HG02588 (cell line): Measurements from ENCODE around the gene VSIG10L.
A peak's percentile ranks its signal among the peaks of the same experiment; 100 is the strongest.

Experiments
- ATAC-seq: cut with Tn5 transposase; IDR thresholded peaks from one replicate; pipeline ENCODE4 v1.9.1; 2021; ENCODE audit warnings: mild to moderate bottlenecking, moderate library complexity; ENCODE audit not compliant: unreplicated experiment

Gene VSIG10L

DNA sequence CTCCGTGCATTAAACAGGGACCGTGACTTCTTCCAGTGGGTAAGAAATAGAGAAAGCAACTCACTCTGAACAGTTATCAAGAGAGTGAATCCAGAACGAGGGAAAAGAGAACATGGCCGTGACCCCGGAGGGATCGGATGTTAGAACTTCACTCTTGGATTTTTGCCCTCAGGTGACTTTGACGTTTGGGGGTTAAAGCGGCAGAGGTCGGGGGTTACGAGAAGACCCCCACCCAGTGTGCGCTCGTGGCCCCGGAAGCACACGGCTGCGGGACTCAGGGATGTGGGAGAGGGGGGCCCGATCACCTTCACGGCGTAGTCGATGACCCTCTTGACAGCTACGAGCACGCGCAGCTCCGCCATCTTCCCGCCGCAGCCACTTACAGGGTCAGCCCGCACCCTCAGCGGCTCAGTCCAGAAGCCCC is 24.0 kb upstream of the VSIG10L start, which contains the start of gene ETFB:
Gene ETFB, minus strand, starts transcription at position 424 of the 424 bp plus-strand sequence. Its CDS starts 62 bp downstream, at position 362.
- no peak for ATAC-seq

DNA sequence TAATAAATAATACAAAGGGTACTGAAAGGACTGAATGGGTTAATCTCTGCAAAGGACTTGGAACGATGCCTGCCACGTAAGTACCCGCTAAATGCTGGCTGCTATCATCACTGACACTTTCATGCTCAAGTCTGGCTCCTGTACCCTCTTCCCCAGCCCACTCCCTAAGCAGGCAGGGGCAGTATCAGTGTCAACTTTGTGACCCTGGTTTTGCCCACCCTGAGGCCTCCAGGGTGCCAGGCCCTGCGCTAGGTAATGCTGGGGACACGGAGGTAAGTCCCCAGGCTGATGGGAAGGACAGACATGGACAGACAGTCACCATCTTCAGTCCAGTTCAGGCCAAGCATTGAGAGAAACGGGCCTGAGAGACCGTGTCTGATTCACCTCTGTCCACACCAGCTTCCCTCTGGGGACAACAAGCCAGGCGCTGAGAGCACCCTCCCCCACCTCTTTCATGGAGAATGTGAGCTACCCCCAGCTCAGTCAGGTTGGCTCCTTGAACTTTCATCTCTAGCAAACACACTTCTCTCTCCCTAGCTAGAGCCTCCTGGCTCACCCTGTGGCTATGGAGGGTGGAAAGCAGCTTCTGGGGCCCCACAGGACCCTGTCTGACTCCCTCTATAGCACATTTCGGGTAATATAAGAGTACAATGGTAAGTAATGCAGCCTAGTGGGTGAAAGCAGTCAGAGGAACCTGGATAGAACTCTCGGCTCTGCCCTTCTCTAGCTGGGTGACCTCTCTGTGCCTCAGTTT is 23.4 kb upstream of the VSIG10L start:
- ATAC-seq: no peak

DNA sequence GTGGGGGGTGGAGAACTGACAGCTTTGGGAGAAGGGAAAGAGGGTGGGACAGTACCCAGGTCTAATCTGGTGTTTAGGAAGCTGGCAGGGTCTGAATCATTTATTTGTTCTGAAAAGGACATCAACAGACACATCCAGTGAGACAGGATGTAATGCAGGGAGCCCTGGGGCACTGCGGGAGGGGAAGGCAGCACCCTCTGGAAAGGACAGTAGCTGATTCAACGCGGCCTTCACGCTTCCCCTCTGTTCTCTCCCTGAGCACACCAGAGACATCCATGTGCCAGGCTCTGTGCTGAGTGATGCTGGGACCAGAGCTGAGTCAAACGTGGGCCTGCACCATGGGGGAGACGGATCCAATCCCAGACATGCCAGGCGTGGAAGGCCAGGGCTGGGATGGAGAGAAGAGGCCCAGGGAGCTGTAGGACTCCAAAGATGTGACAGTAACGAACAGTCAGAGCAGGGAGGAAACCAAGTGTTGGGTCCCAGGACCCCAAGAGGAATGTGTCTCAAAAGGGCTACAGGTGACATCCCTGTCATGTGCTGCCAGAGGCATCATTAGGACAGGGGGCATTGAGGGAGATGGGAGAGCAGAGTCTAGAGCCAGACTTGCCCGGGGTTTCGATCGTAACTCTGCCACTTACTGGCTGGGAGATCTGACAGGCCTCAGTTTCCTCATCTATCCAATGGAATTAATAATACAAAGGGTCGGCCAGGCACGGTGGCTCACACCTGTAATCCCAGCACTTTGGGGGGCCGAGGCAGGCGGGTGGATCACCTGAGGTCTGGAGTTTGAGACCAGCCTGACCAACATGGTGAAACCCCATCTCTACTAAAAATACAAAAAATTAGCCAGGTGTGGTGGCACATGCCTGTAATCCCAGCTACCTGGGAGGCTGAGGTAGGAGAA is 22.5 kb upstream of the VSIG10L start:
- ATAC-seq: no peak

DNA sequence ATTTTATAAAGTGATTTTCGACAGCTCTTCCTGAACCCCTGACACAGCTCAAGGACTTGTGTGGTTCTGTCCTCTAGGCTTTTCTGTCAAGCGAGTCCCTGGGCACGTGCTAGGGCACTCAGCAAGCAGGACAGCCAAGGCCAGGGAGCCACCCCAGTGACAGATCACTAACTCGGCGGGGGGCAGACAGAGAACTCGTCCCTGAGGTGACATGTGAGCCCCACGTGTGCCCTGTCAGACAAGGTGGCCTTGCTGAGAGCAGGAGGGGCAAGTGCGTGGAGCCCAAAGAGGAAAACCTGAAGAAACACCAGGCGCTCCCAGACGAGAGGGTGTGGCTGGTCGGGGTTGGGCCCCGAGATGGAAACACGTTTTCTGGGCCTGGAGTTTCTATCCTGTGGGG is 19.3 kb upstream of the VSIG10L start:
- no peak for ATAC-seq

DNA sequence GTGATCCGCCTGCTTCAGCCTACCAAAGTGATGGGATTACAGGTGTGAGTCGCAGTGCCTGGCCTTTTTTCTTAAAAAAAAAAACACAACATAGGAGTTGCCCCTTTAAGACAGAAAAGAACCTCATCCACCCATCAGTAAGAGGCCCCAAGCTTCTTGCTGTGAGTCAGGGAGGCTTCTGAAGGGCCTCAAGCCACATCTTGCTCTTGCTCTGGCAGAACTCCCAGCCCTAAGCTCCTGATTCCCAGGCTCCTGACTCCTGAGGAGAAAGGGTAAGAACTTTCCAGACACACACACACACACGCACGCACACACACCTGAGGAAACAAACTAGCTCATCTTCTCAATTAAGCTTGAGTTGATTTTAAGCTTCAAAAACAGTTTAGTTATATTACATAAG is 17.4 kb upstream of the VSIG10L start:
- ATAC-seq: no peak

DNA sequence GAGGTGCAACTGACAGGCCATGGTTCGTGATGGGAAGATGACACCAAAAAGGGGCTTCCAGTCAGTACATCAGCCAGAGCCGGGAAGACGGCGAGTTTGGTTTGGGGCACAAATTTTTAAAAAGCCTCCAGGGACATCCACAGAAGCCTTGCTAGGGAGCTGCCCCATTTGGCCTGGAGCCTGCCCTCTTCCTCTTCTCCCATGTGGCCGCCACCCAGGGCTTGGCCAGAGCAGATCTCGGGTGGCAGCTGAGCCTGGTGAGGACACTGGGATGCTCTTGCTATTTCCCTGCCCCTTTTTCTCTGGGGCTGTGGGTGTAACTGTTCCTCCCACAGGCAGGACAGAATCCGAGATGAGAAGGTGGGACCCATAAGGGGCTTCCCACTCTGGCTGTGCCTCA is 16.0 kb upstream of the VSIG10L start:
- ATAC-seq: no peak

DNA sequence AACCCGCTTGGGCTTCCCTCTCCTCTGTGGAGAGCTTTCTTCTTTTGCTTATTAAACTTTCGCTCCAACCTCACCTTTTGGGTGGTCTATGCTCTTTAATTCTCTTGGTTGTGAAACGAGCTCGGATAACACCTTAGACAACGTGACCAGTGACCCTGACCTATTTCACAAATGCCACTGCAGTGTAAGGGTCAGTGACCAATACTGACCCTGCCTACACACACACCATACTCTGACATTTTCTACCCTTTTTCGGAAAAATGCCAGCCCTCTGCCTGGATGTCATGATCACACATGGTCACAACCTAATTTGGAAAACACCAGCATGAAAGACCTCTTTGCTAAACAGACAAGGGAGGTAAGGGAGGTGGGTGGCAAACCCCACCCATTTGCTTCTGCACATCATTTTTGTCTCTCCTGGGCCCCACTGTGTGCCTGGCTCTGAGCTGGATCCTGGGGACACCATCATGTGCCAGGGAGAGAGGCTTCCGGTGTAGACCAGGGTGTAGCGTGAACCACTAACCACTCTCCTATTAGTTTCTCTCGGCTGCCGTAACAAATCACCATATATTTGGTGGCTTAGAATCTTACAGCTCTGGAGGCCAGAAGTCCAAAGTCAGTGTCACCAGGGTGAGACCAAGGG is 14.3 kb upstream of the VSIG10L start:
- no peak for ATAC-seq

DNA sequence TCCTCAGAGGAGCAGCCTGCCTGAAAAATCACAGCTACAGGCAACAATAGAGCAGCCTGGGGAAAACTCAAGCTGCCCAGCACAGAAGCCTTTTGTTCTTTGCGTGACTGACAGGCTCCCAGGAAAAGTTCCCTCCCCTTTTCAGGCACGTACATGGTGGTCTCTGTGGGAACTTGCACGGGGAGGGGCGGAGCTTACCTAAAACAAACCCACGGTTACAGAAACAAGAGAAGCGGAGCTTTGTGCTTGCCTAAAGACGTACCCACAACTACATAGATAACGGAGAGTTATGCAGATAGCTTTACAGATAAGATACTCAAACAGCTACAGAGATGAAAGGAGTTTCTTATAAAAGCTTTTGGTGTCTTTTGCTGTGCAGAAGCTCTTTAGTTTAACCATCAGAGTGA is 12.8 kb upstream of the VSIG10L start:
- ATAC-seq: no peak

DNA sequence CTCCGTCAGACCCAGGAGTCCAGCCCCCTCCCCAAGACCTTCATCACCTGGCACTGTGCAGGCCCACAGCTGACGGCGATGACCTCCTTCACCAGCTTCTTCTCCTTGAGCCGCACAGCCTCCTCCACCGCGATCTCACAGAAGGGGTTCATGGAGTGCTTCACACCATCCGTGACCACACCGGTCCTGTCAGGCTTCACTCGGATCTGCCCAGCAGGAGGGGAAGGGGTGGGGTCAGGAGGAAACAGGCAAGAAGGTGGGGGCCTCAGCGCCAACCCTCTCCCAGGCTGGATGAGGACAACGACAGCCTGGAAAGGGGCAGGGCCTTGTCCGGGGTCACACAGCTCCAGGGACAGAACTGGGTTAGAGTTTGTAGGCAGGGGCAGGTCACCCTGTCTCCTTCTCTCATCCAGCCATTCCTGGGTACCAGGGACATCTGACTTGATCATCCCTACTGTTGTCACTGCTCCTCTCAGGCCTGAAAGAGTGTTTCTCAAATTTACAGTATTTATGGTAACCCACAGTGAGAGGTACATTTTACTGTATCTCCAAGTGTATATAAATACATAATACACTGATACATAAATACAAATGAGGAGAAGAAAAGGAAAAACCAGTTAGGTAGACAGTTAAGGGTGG is 12.3 kb upstream of the VSIG10L start:
- ATAC-seq: no peak

DNA sequence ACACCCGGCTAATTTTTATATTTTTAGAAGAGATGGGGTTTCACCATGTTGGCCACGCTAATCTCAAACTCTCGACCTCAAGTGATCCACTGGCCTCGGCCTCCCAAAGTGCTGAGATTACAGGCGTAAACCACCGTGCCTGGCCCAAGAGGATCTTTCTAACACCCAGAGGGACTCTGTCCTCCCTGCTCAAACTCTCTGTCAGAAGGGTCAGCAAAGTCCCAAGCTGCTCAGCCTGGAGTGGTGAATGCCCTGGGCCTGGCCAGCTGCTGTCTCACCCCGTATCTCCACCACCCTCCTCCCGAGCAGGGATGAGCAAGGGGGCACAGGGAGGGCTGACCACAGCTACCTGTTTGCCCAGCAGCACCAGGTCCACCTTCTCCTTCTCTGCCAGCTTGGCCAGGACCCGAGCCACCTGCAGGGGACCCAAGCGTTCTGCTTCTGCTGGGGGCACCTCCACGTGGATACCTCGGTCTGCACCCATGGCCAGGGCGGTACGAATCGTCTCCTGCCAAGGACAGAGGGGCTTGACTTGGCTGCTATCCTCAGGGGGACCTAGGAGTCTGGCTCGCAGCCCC is 10.9 kb upstream of the VSIG10L start:
- ATAC-seq: no peak

DNA sequence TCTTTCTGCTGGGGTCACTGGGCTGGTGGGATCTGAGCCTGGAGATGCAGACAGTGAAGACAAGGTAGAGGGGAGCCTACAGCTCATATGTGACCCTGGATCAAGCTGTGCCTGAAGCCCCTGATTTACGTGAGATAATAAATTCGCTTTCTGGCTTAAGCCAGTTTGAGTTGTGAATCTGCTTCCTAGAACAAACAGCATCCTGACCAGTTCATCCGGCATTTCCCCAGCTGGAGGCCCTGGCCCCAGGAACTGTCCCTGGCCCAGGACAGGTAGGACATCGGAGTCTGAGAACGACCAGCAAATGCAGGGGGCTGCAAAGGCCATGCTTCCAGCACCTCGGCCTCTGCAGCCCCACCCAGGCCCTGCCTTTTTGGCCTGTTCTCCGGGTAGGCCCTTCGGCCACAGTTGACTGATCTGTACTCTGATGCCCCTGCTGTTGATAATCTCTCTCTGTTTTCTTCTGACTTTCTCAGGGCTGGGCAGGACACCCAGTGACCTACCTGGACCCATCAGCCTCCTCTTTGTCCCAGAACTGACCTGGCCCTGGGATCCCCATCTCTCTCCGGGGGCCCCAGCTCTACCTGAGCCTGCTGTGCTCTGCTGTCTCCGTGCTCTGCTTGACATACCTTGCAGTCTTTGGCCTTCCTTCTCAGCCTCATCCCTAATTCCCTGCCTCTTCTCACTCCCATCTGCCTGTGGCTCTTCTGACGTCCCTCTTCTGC is 9.5 kb upstream of the VSIG10L start:
- ATAC-seq: no peak

DNA sequence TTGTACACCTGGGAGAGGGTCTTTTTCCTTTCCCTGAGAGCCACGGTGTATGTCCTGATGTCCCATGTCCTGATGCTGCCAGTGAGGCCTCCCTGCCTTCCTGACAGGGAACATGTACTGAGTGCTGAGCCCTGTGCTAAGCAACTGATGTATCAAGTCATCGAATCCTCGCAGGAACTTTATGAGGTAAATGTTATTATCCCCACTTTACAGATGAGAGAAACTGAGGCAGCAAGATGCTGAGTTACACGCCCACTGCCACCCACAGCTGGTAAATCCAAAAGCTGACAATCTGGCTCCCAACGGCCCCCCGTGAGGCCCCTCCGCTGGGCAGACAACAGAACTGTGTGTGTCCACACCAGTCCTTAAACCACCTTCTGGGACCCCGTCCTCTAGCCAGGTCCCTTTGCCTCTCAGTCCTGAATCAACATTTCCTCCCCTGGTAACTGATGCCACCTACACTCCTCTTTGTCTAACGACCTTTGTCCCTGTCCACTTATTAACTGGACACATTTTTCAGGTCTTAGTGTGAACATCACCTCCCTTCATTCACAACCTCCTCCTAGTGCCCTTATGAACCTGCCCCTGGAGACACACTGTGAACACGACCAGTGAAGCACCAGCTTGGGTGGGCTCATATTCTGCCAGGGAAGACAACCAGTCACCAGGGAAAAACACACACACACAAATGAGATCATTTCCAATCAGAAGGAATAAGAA is 5.4 kb upstream of the VSIG10L start:
- ATAC-seq: no peak

DNA sequence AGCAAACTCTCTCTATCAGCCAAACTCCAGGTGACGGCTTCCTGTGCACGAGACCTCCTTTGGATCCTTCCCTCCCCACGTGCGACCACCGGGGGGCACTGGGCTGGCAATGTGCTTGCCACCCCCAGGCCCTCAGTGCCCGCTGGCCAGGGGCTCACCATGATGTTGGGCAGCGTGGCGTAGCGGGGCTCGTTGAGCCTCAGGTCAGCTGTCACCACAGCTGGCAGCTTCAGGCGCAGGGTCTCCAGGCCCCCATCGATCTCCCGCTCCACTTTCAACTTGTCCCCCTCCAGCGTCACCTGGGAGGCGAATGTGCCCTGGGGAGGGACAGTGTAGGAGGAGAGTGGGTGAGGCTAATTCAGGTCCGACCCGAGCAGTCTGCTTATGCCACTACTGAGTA is 4.8 kb upstream of the VSIG10L start:
- ATAC-seq: no peak

DNA sequence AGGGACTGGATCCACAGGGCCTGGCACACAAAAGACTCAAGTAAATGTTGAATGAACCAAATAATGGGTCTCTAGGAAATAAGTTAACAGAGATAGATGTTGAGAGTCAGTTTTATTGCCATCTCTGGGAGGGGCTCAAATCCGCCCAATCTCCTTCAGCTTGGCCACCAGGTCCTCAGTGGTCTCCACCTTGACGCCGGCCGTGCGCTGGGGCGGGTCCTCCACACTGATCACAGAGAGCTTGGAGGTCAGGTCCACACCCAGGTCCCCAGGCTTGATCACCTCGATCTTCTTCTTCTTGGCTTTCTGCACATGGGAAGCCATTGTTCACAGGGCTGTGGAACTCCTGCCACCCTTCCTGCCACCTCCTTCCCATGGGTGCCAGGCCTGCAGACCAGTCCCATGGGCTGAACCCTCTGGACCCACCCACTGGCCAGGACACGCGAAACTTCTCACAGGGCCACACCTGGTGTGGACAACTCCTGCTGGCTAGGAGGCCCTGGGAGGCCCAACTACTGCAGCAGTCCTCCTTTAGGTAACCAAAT is 3.2 kb upstream of the VSIG10L start:
- ATAC-seq: no peak

DNA sequence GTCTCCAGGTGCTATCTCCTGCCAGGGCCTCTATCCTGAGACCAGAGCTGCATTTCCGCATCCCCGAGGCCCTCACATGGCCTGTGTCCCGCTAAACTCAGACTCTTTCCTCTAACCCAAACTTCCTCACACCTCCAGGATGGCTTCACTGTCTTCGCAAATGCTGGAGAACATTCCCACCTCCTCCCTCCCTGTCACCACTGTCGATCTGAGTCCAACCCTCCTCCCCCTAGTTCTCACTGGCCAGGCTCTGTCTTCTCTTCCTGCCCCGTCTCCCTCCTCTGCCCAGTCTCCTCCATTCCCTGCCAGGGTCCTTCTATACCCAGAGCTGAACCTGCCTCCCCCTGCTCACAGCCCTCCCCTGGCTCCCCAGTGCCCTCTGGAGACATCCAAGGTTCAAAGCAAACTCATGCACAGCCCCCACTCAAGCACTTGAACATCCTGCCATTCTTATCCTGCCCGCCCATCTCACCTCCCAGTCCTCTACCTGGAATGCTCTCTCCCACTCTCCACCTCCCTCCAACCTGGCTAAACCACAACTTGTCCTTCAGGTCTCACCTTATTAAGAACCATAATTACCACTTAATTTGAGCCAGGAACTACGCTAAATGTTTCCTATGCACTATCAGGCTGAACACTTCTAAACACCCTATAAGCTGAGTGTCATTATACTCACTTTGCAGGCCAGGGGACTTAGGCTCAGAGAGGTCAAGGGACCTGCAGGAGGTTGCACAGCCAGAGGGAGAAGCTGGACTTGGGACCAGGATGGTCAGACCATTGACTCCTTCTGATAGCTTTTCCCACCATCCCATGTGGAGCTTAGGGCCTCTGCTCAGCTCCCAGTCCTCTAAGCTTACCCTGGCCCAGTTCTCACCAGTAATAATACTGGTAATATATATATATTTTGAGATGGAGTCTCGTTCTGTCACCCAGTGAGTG is 961 bp upstream of the VSIG10L start:
- ATAC-seq: no peak

DNA sequence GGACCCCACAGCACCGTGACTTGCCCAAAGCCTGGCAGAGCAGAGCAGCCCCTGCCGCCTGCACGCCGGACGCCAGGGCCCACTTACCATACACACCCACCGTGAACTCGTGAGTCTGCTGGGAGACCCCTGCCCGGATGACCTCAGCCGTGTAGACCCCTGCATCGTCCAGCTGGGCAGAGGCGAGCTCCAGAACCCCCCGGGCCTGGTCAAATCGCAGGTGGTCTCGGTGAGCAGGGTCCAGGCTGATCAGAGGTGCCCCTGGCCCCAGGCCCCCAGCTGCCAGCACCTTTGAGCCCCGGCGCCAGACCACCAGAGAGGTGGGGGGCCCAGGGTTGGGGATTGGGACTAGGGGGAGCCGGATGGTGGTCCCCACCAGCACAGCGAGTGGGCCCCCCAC is 873 bp downstream of the VSIG10L start:
- ATAC-seq: no peak

DNA sequence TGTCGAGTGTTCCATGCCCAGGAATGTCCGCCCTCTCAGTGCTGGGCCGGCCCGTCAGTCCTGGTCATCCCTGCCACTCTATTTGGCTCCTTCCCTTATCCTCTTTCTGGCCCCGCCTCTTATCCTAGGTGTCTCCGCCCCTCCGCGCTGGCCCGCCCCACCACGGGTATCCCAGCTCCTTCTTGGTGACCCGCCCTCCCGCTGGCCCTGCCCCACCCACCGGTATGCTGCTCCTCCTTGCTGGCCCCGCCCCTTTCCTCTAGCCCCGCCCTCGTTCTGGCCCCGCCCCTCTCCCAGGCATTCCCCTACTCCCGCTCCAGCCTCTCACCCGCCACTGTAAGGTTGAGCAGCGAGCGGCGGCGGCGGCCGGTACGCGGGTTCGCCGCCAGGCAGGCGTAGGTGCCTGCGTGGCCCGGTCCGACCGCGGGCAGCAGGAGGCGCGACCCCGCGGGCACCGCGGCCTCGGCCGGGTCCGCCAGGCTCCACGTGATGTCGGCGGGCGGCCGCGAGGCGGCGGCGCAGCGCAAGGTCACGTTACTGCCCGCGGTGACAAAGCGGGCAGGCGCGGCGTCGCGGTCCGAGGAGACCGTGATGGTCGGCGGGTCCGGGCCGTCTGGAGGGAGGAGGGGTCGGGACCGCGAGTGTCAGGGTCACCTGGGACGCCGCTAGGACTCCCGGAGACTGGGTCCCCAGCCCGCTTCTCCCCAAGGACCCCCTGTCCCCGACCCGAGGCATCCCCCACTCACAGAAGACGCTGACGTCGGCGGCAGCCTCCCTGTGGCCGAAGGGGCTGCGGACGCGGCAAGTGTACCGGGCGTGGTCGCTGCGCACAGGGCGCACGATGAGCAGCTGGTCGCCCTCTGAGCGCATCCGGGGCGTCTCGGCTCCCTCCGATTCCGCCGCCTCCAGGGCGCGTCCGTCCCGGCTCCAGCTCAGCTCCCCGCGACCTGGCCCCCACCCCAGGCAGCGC is 2.0 kb downstream of the VSIG10L start:
- peak; percentile 53 for ATAC-seq
